Activated CD4-positive, alpha-beta T cell treated with anti-CD3 and anti-CD28 coated beads, Interleukin-2, amount 10 ng/mL, durations not matched to agents 7 days and 5 days (primary cell): Measurements from ENCODE around the gene MALT1. TPM values are rescaled to one million over a fixed set of nuclear protein-coding genes. Genes with fewer than 3 reads are reported as not detected.

ENCODE experiments used
- CTCF ChIA-PET: fragments of 350-600 bp; sonication (Branson Sonifier 250); formaldehyde crosslinking; loops from one replicate; lab custom pipeline; 2021; ENCODE audit warnings: antibody characterized with exemption; lab: Charles Lee
- POLR2A ChIA-PET: fragments of 350-600 bp; sonication (Branson Sonifier 250); formaldehyde crosslinking; loops from one replicate; lab custom pipeline; 2021; ENCODE audit warnings: antibody characterized with exemption; lab: Charles Lee
- DNase-seq: peaks from one replicate; pipeline ENCODE4 v3.0.0-alpha.2; 2020
- H3K27ac Mint-ChIP-seq: one replicate; pipeline ENCODE4 v1.8.0; 2021; ENCODE audit warnings: mild to moderate bottlenecking, moderate library complexity, mixed read lengths
- H3K27me3 Mint-ChIP-seq: one replicate; pipeline ENCODE4 v1.8.0; 2021; ENCODE audit warnings: mixed read lengths
- H3K36me3 Mint-ChIP-seq: one replicate; pipeline ENCODE4 v1.8.0; 2021; ENCODE audit warnings: low read depth, mixed read lengths
- H3K4me1 Mint-ChIP-seq: one replicate; pipeline ENCODE4 v1.8.0; 2021; ENCODE audit warnings: mixed read lengths
- H3K4me3 Mint-ChIP-seq: one replicate; pipeline ENCODE4 v1.8.0; 2021; ENCODE audit warnings: mild to moderate bottlenecking, moderate library complexity, mixed read lengths
- H3K9me3 Mint-ChIP-seq: one replicate; pipeline ENCODE4 v1.8.0; 2021; ENCODE audit warnings: mixed read lengths
- total RNA-seq, 2 experiments: library from RNA; stranded (reverse); gene quantifications; one replicate each; pipeline ENCODE4 v1.2.3, GENCODE V29; 2021

The MALT1 gene
- total RNA-seq, 2 experiments from 2014 or later, result 52.1 to 57.0 TPM

DNA sequence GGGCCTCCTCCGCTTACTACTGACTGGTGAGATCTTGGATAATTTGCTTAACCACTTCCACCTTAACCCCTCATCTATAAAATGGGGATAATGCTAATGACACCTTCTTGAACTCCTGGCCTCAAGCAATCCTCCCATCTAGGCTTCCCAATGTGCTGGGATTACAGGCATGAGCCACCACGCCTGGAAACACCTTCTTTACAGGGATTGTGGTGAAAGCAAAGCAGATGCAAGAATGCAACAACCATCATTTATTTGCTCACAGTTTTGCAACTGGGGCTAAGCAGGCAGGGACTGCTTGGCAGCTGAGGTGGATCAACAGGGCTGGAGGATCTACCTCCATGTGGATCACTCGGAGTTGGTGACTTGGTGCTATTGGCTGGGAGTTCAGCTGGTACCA, 117.2 kb downstream of the MALT1 start:
- H3K36me3 Mint-ChIP-seq, result no peaks in the 10 kb centered on the region
- no peaks in the 10 kb centered on the region for H3K27me3 Mint-ChIP-seq
- no peak overlapping the region for H3K4me3 Mint-ChIP-seq
- ChIA-PET CTCF (no interaction called here), POLR2A (no interaction called here)
- no peak overlapping the region for H3K27ac Mint-ChIP-seq
- DNase-seq, result no peak
- no peaks in the 10 kb centered on the region for H3K4me1 Mint-ChIP-seq
- H3K9me3 Mint-ChIP-seq, result no peaks in the 10 kb centered on the region

DNA sequence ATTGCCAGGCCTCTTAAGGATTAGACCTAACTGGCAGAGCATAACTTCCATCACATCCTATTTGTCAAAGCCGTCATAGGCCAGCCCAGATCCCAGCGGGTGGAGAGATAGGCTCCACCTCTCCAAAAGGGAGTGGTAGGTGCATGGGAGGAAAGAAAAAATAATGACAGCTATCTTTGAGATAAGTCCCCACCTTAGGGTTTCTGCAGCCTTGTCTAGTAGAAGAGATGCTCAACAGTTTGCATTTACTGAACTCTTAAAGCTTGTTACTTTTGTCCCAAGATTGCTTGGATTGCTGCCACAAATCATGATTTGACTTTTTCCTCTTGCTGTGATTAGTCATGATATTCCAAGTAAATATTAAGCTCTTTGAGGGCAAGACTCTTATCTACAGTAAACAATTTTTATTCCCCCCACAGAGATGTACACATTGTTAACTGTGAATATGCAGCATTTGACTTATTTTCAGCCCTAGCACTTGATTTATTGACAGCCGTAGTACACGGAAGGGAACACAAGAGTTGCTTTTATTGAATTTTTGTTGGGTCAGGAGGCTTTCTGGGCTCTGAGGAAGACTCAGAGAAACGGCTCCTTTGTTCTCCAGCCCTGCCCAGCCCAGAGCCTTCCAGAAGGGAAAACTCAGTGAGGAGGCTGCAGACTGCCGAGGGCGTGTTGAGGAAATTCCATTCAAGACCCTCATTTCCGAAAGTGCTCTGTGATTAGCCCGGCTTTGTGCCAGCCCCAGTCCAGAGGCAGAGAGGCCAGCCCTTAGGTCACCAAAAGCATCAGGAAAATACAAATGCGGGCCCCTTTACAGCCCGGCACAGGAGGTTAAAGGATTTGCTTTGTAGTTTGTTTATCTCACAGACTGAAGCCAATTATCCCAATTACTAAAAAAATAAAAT, 118.0 kb downstream of the MALT1 start:
- Mint-ChIP-seq H3K4me3 (no peak overlapping the region), H3K27me3 (peaks cover 2% of the 10 kb centered on the region), H3K36me3 (no peaks in the 10 kb centered on the region), H3K27ac (no peak overlapping the region), H3K9me3 (no peaks in the 10 kb centered on the region), H3K4me1 (no peaks in the 10 kb centered on the region)
- ChIA-PET CTCF (no interaction called here), POLR2A (no interaction called here)
- no peak for DNase-seq

DNA sequence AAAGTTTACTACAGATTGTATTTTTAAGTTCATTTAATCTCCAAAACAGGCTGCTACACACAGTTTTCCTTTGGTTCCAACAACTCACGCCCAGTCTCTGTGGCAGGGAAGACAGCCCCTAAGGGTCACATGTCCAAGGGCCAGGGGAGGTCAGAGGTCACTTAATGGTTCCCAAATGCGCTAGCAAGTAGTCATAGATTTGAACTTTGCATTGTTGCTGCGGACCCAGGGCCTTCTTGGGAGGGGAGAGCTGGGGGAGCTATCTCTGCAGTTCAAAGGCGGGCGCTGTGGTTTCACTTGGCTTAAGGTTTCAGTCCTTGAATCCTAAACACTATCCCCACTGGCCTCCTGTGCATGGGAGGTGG, 118.6 kb downstream of the MALT1 start:
- no peak for DNase-seq
- H3K9me3 Mint-ChIP-seq, result no peaks in the 10 kb centered on the region
- H3K4me3 Mint-ChIP-seq, result no peak overlapping the region
- ChIA-PET POLR2A (no interaction called here), CTCF (no interaction called here)
- peaks cover 4% of the 10 kb centered on the region for H3K27me3 Mint-ChIP-seq
- no peaks in the 10 kb centered on the region for H3K36me3 Mint-ChIP-seq
- no peak overlapping the region for H3K27ac Mint-ChIP-seq
- H3K4me1 Mint-ChIP-seq, result no peaks in the 10 kb centered on the region

DNA sequence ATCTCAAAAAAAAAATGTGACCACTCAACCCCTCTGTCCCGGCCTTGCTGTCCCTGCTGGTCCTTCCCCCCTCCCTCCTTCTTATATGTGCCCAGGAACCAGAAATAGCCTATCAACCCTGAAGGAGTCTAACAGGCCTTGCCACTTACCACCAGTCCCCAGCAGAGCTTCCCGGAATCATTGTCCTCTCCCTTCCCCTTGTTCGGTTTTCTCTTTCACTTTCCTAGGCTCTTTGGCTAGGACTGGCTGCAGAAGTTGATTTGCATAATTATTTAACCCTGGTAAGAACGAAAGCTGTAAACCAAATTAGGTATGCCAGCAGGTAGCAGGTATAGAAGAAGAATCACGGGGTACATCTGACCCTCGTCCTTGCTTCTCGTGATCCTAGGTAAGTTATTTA, 120.8 kb downstream of the MALT1 start:
- no peaks in the 10 kb centered on the region for H3K4me1 Mint-ChIP-seq
- POLR2A ChIA-PET, result no interaction called here

DNA sequence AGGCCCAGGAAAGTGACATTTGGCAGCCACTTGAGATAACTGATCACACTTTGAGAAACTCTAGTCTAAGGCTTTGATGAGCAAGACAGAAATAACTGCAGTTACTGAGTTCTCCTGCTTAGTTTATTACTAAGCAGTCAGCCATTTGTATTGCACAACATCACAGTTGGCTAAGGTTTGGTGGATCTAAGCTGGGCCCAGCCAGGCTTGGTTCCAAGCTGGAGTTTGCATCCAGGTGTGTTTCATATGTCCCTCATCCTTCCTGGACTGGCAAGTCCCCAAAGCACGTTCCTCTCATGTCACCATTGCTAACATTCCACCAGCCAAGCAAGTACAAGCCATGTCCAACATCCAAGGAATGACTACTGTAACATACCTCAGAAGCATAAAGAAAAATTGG, 122.1 kb downstream of the MALT1 start:
- no peaks in the 10 kb centered on the region for H3K4me1 Mint-ChIP-seq
- H3K27me3 Mint-ChIP-seq, result peaks cover 5% of the 10 kb centered on the region
- H3K4me3 Mint-ChIP-seq, result no peak overlapping the region
- CTCF ChIA-PET, result no interaction called here
- no peaks in the 10 kb centered on the region for H3K9me3 Mint-ChIP-seq
- H3K36me3 Mint-ChIP-seq, result no peaks in the 10 kb centered on the region
- H3K27ac Mint-ChIP-seq, result no peak overlapping the region
- POLR2A ChIA-PET, result no interaction called here
- DNase-seq, result no peak

More for the DNA sequence above, 120.8 kb downstream of the MALT1 start:
- no peak for DNase-seq
- no peaks in the 10 kb centered on the region for H3K36me3 Mint-ChIP-seq
- H3K27ac Mint-ChIP-seq, result no peak overlapping the region
- no peaks in the 10 kb centered on the region for H3K9me3 Mint-ChIP-seq
- CTCF ChIA-PET, result interaction anchor here (0.9 kb wide), 1 partner anchor 21 kb away, joined by 3 read pairs; no protein-coding TSS in a partner anchor
- peaks cover 5% of the 10 kb centered on the region for H3K27me3 Mint-ChIP-seq
- H3K4me3 Mint-ChIP-seq, result no peak overlapping the region

DNA sequence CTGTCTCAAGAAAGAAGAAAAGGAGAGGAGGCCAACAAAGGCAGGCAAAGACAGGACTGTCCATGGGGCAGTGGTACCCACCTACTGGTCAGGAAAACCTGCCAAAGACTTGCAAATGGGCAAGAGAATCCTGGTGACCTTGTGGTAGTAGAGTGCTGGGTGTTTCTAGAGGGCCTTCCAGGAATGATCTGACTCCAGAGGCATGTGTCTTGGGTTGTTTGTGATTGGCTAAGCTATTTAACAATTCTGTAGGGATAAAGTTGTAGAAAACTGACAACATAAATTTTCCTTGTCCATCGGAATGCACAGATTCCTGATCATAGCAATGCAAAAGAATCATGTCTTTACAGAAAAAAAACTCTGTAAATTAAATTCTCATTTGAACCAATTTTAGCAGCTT, 125.0 kb downstream of the MALT1 start:
- Mint-ChIP-seq H3K4me1 (no peaks in the 10 kb centered on the region), H3K4me3 (no peak overlapping the region), H3K36me3 (no peaks in the 10 kb centered on the region), H3K27me3 (peaks cover 6% of the 10 kb centered on the region), H3K27ac (no peak overlapping the region), H3K9me3 (no peaks in the 10 kb centered on the region)
- ChIA-PET CTCF (interaction anchor here (0.6 kb wide), 1 partner anchor 1020 kb away, joined by 3 read pairs; no protein-coding TSS in a partner anchor), POLR2A (no interaction called here)
- no peak for DNase-seq

DNA sequence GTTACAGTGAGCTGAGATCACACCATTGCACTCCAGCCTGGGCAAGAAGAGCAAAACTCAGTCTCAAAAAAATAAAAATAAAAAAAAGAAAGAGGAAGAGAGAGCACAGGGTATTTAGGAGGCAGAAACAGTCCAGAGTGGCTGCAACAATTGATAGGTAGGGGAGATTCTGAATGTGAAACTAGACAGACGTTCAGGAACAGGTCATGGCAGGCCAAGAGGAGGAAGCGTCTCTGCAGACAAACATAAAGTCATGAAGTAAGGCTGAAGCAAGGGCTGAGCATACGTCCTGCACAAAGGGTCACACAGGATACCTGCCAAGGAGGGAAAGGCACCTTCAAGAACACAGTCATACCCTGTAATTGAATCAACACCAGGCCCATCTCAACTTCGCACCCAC, 129.3 kb downstream of the MALT1 start:
- Mint-ChIP-seq H3K27me3 (peaks cover 20% of the 10 kb centered on the region), H3K36me3 (no peaks in the 10 kb centered on the region), H3K9me3 (no peaks in the 10 kb centered on the region), H3K4me1 (no peaks in the 10 kb centered on the region), H3K27ac (no peak overlapping the region), H3K4me3 (no peak overlapping the region)
- CTCF ChIA-PET, result interaction anchor here (1.1 kb wide), 1 partner anchor 237 kb away, joined by 3 read pairs; no protein-coding TSS in a partner anchor
- POLR2A ChIA-PET, result no interaction called here
- no peak for DNase-seq

DNA sequence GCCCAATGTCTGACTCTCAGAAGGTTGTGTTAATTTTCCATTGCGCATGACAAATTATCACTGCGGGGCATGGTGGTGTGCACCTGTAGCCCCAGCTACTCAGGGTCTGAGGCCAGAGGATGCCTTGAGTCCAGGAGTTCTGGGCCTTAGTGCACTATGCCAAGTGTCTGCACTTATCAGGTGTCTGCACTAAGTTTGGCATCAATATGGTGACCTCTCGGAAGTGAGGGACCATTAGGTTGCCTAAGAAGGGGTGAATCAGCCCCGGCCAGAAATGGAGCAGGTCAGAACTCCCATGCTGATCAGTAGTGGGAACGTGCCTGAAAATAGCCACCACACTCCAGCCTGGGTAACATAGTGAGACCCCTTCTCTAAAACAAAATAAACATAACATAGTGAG, 131.7 kb downstream of the MALT1 start:
- Mint-ChIP-seq H3K9me3 (no peaks in the 10 kb centered on the region), H3K27me3 (peaks cover 28% of the 10 kb centered on the region), H3K4me3 (no peak overlapping the region), H3K36me3 (no peaks in the 10 kb centered on the region), H3K4me1 (peaks cover 4% of the 10 kb centered on the region), H3K27ac (no peak overlapping the region)
- ChIA-PET POLR2A (no interaction called here), CTCF (no interaction called here)
- no peak for DNase-seq

GRCh38 chr18:58803978-58804377, 132.7 kb downstream of the MALT1 start:
- POLR2A ChIA-PET, result no interaction called here
- H3K4me3 Mint-ChIP-seq, result no peak overlapping the region
- no peaks in the 10 kb centered on the region for H3K9me3 Mint-ChIP-seq
- peaks cover 35% of the 10 kb centered on the region for H3K27me3 Mint-ChIP-seq
- H3K36me3 Mint-ChIP-seq, result no peaks in the 10 kb centered on the region
- peaks cover 4% of the 10 kb centered on the region for H3K4me1 Mint-ChIP-seq
- CTCF ChIA-PET, result no interaction called here
- no peak for DNase-seq
- no peak overlapping the region for H3K27ac Mint-ChIP-seq

Other genes starting within 250 kb of the MALT1 start
- gene ALPK2, start 42.4 kb upstream of the MALT1 start, total RNA-seq, result not detected
- gene ZNF532, start 193.4 kb downstream of the MALT1 start, total RNA-seq, result 1 to 10 TPM; 2.7 to 2.8 TPM